ENCODE measurements around the gene PEX19.

The PEX19 gene

DNA sequence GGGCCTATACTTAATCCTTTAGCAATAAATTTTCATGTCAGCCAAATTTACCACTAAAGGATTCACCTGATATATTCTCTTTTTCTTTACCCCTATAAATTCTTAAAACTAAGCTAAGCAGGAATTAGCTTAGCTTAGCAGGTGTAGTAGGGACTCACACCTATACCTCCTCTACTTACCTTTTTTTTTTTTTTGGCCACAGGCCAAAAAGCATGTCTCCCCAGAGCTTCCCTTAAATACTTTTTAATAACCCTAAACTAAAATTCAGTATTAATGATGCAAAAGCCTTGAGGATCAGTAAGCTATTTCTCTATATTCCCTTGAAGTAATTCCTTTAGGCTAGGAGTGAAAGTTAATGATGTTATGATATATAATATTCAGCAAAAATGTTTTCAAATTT lies 56.5 kb downstream of the PEX19 start:
- no peak for DNase-seq
- ATAC-seq, result no peak
- no peaks in the 10 kb centered on the region for H3K27me3 Mint-ChIP-seq
- no peaks in the 10 kb centered on the region for H3K4me1 Mint-ChIP-seq
- H3K9me3 Mint-ChIP-seq, result no peaks in the 10 kb centered on the region
- H3K4me3 Mint-ChIP-seq, result no peak overlapping the region
- peak overlapping the region in 1 of 2 donors; percentile 57 for H3K27ac Mint-ChIP-seq

DNA sequence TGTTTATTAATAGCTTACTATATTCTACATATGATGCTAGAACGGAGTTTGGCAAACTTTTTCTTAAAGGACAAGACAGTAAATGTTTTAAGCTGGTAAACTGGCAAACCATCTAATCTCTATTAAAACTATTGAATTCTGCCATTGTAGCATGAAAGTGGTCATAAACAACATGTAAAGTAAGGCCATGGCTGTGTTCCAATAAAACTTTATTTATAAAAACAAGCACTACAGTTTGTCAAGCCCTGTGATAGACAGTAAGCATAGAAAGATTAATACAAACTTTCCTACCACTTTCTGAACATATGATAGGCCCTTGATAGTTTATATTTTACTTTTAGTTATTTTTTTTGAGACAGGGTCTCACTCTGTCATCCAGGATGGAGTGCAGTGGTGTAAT lies 57.4 kb downstream of the PEX19 start:
- Mint-ChIP-seq H3K27ac (peak overlapping the region in 1 of 2 donors; percentile 76), H3K4me3 (no peak overlapping the region), H3K9me3 (no peaks in the 10 kb centered on the region), H3K27me3 (no peaks in the 10 kb centered on the region), H3K4me1 (no peaks in the 10 kb centered on the region)
- no peak for ATAC-seq
- DNase-seq, result no peak

DNA sequence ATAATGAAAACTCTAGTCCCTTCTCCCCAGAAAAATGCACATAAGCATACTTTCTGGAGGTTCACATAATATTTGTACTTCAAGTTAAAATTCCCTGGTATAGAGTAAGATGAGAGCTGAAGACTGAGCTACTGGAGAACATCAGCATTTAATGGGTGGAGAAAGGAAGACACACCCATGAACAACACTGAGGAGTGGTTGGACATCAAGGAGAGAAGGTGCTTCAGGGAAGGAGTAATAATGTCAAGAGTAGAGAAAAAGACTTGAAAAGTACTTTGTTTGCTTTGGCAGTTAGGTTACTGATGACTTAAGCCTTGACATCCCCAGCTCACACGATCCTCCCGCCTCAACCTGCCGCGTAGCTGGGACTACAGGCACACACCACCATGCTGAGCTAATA lies 57.9 kb downstream of the PEX19 start:
- Mint-ChIP-seq H3K27ac (peak overlapping the region in 1 of 2 donors; percentile 76), H3K27me3 (no peaks in the 10 kb centered on the region), H3K4me3 (no peak overlapping the region), H3K9me3 (no peaks in the 10 kb centered on the region), H3K4me1 (no peaks in the 10 kb centered on the region)
- no peak for ATAC-seq
- DNase-seq, result no peak

Data from stimulated activated naive CD8-positive, alpha-beta T cell treated with anti-CD3 and anti-CD28 coated beads, Interleukin-15, amount 100 ng/mL, for 72 hours (primary cell).